KMS-11 (cell line): Measurements from ENCODE around the gene TCTN3.
"Not testable (repeated sequence)": the region's sequence is repeated elsewhere in the genome, so short reads cannot be mapped to it uniquely, and the experiment has no call there.

Experiments
- H2AFZ ChIP-seq: fragments of 200-600 bp; sonication (generic); 2 replicates; pipeline ENCODE4 v1.6.1; 2016; ENCODE audit warnings: antibody characterized with exemption, mixed run types, low read depth
- H3K27ac ChIP-seq: fragments of 200-600 bp; sonication (generic); 2 replicates; pipeline ENCODE4 v1.6.1; 2016; ENCODE audit warnings: mild to moderate bottlenecking, mixed run types
- H3K27me3 ChIP-seq: fragments of 200-600 bp; sonication (generic); 2 replicates; pipeline ENCODE4 v1.6.1; 2017; ENCODE audit warnings: mild to moderate bottlenecking, low read depth, mixed run types, moderate library complexity; ENCODE audit not compliant: insufficient read depth
- H3K36me3 ChIP-seq: fragments of 200-600 bp; sonication (generic); 2 replicates; pipeline ENCODE4 v1.6.1; 2017; ENCODE audit warnings: mild to moderate bottlenecking, mixed run types; ENCODE audit not compliant: insufficient read depth
- H3K4me1 ChIP-seq: fragments of 200-600 bp; sonication (generic); 2 replicates; pipeline ENCODE4 v1.6.1; 2016; ENCODE audit warnings: mild to moderate bottlenecking, low read depth, mixed run types; ENCODE audit not compliant: poor library complexity, severe bottlenecking
- H3K4me2 ChIP-seq: fragments of 200-600 bp; sonication (generic); 2 replicates; pipeline ENCODE4 v1.7.0; 2016; ENCODE audit warnings: mild to moderate bottlenecking, mixed run types
- H3K4me3 ChIP-seq: fragments of 200-600 bp; sonication (generic); IDR thresholded peaks from 2 replicates; pipeline ENCODE4 v1.6.1; 2017; ENCODE audit warnings: low read depth, low read length, mixed read lengths; ENCODE audit not compliant: insufficient read depth
- H3K79me2 ChIP-seq: fragments of 200-600 bp; sonication (generic); 2 replicates; pipeline ENCODE4 v1.6.1; 2016; ENCODE audit warnings: low read depth, mixed run types; ENCODE audit not compliant: insufficient read depth
- H3K9ac ChIP-seq: fragments of 200-600 bp; sonication (generic); 2 replicates; pipeline ENCODE4 v1.6.1; 2016; ENCODE audit warnings: mild to moderate bottlenecking, mixed run types
- H4K20me1 ChIP-seq: fragments of 200-600 bp; sonication (generic); 2 replicates; pipeline ENCODE4 v1.6.1; 2016; ENCODE audit warnings: mild to moderate bottlenecking, mixed run types; ENCODE audit not compliant: insufficient read depth
- CTCF ChIP-seq: fragments of 200-600 bp; sonication (generic); conservative IDR thresholded peaks from 2 replicates; pipeline ENCODE4 v1.6.1; 2017; ENCODE audit warnings: low read depth, mild to moderate bottlenecking, antibody characterized with exemption, low read length, moderate library complexity, mixed read lengths

Gene TCTN3

GRCh38 chr10:95739056-95739455 is 45.3 kb upstream of the TCTN3 start:
- Histone ChIP-seq H3K4me1 (no peaks in the 10 kb centered on the region), H3K79me2 (no peaks in the 10 kb centered on the region), H3K27ac (no peak overlapping the region), H3K36me3 (no peaks in the 10 kb centered on the region), H3K4me3 (no peak overlapping the region), H3K9ac (no peak overlapping the region), H4K20me1 (no peaks in the 10 kb centered on the region), H2AFZ (no peak overlapping the region), H3K27me3 (no peaks in the 10 kb centered on the region), H3K4me2 (no peak overlapping the region)
- no peak for TF ChIP-seq CTCF

GRCh38 chr10:95732907-95733306 is 39.2 kb upstream of the TCTN3 start:
- H3K27ac ChIP-seq, H3K36me3 ChIP-seq, H3K79me2 ChIP-seq, H3K27me3 ChIP-seq, H3K9ac ChIP-seq, H4K20me1 ChIP-seq, H3K4me1 ChIP-seq, H2AFZ ChIP-seq, H3K4me2 ChIP-seq, H3K4me3 ChIP-seq: not testable (repeated sequence)

GRCh38 chr10:95730233-95730632 is 36.5 kb upstream of the TCTN3 start:
- no peak overlapping the region for H3K4me2 ChIP-seq
- no peaks in the 10 kb centered on the region for H3K36me3 ChIP-seq
- H4K20me1 ChIP-seq, result no peaks in the 10 kb centered on the region
- H3K27me3 ChIP-seq, result no peaks in the 10 kb centered on the region
- no peaks in the 10 kb centered on the region for H3K79me2 ChIP-seq
- no peak overlapping the region for H3K27ac ChIP-seq
- H3K4me1 ChIP-seq, result no peaks in the 10 kb centered on the region
- TF ChIP-seq CTCF, result no peak
- no peak overlapping the region for H2AFZ ChIP-seq
- H3K4me3 ChIP-seq, result no peak overlapping the region
- H3K9ac ChIP-seq, result no peak overlapping the region

GRCh38 chr10:95729323-95730055 is 35.8 kb upstream of the TCTN3 start:
- Histone ChIP-seq H3K27me3 (no peaks in the 10 kb centered on the region), H3K27ac (no peak overlapping the region), H3K4me1 (no peaks in the 10 kb centered on the region), H3K4me3 (no peak overlapping the region), H4K20me1 (no peaks in the 10 kb centered on the region), H3K9ac (no peak overlapping the region), H3K4me2 (no peak overlapping the region), H3K79me2 (no peaks in the 10 kb centered on the region), H3K36me3 (no peaks in the 10 kb centered on the region), H2AFZ (no peak overlapping the region)
- TF ChIP-seq CTCF, result no peak

DNA sequence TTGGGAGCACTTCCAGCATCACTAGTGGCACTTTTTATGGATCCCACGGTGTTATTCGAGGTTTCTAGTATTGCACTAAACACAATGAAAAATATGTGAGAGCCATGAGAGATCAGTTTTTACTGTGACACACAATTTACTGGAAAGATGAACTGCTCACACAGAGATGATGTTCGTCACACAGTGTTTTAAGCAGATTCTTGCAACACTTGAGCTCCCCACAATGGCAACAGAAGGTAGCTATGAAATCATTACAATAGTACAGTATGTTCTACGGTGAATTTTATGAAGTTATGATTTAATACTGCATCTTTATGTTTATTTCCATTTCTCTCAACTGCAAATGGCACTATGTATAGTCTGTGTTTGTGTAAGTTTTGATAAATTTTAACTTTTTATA is 34.8 kb upstream of the TCTN3 start:
- Histone ChIP-seq H3K27me3 (no peaks in the 10 kb centered on the region), H3K9ac (no peak overlapping the region), H4K20me1 (no peaks in the 10 kb centered on the region), H2AFZ (no peak overlapping the region), H3K4me2 (no peak overlapping the region), H3K79me2 (no peaks in the 10 kb centered on the region), H3K4me1 (no peaks in the 10 kb centered on the region), H3K36me3 (no peaks in the 10 kb centered on the region), H3K4me3 (no peak overlapping the region), H3K27ac (no peak overlapping the region)
- TF ChIP-seq CTCF, result no peak

DNA sequence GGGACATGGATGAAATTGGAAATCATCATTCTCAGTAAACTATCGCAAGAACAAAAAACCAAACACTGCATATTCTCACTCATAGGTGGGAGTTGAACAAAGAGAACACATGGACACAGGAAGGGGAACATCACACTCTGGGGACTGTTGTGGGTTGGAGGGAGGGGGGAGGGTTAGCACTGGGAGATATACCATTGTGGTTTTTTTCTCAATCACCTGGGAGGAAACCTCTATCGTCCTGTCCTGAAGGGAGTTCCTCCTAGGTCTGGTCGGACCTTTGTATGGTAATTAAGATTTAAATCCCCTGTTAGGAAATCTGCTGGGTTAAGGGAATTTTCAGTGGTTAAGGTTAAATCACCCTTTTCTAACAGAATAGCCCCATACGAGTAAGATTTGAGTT is 28.8 kb upstream of the TCTN3 start:
- not testable (repeated sequence) for H2AFZ ChIP-seq, H3K4me1 ChIP-seq, H4K20me1 ChIP-seq, H3K79me2 ChIP-seq, H3K36me3 ChIP-seq, H3K27ac ChIP-seq, H3K27me3 ChIP-seq, H3K4me3 ChIP-seq, H3K9ac ChIP-seq, H3K4me2 ChIP-seq

DNA sequence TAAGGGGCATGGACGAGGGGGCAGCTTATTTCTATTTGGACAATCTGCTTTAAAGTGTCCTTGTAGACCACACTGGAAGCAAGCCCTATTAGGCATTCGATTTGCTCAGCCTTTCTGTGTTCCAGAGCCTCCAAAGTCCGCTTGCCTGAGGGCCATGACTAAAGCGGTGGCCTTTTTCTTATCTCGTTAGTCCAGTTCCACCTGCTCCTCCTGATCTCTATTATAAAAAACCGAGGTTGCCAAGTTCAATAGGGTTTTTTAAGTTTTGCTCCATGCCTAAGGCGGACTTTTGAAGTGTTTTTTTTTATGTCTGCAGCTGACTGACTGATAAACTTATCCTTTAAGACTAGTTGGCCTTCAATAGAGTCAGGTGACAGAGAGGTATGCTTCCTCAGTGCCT is 27.0 kb upstream of the TCTN3 start:
- not testable (repeated sequence) for H3K4me3 ChIP-seq, H3K27me3 ChIP-seq, H3K9ac ChIP-seq, H3K4me1 ChIP-seq, H3K36me3 ChIP-seq, H3K4me2 ChIP-seq, H4K20me1 ChIP-seq, H3K79me2 ChIP-seq, H3K27ac ChIP-seq, H2AFZ ChIP-seq
